ENCODE results near the gene ZDHHC9.

DNA sequence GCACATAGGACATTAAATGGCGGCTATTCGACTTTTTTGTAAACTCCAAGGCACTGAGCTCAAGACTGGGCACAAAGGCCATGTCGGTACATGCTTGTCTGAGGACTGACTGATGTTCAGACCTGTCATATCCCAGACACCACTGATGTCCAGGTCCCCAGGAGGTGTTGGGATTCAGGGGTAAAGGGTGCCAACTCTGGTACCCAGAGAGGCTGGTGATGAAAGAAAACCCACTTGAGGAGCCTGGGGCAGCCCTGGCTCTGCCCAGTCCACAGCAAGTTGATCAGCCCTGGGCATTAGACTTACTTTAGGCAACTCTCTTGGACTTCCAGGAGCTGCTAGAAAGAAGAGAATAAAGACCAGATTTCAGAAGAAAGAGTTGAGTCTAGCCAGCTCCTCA is 45.2 kb downstream of the ZDHHC9 start:
- TF ChIP-seq, protein P1, sequence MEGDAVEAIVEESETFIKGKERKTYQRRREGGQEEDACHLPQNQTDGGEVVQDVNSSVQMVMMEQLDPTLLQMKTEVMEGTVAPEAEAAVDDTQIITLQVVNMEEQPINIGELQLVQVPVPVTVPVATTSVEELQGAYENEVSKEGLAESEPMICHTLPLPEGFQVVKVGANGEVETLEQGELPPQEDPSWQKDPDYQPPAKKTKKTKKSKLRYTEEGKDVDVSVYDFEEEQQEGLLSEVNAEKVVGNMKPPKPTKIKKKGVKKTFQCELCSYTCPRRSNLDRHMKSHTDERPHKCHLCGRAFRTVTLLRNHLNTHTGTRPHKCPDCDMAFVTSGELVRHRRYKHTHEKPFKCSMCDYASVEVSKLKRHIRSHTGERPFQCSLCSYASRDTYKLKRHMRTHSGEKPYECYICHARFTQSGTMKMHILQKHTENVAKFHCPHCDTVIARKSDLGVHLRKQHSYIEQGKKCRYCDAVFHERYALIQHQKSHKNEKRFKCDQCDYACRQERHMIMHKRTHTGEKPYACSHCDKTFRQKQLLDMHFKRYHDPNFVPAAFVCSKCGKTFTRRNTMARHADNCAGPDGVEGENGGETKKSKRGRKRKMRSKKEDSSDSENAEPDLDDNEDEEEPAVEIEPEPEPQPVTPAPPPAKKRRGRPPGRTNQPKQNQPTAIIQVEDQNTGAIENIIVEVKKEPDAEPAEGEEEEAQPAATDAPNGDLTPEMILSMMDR (IDR thresholded peaks at IDR 0.05) = no peak
- no peak for TF ChIP-seq POLR2A (IDR thresholded peaks at IDR 0.05)
